HG03558 (cell line): ENCODE results near the gene CATSPER2.
"Not testable (repeated sequence)": the region's sequence is repeated elsewhere in the genome, so short reads cannot be mapped to it uniquely, and the experiment has no call there.

Experiments used
- ATAC-seq: cut with Tn5 transposase; IDR thresholded peaks from one replicate; pipeline ENCODE4 v1.9.1; 2021; ENCODE audit warnings: moderate number of reproducible peaks; ENCODE audit not compliant: unreplicated experiment; ENCODE audit errors: extremely low read depth

Gene CATSPER2

DNA sequence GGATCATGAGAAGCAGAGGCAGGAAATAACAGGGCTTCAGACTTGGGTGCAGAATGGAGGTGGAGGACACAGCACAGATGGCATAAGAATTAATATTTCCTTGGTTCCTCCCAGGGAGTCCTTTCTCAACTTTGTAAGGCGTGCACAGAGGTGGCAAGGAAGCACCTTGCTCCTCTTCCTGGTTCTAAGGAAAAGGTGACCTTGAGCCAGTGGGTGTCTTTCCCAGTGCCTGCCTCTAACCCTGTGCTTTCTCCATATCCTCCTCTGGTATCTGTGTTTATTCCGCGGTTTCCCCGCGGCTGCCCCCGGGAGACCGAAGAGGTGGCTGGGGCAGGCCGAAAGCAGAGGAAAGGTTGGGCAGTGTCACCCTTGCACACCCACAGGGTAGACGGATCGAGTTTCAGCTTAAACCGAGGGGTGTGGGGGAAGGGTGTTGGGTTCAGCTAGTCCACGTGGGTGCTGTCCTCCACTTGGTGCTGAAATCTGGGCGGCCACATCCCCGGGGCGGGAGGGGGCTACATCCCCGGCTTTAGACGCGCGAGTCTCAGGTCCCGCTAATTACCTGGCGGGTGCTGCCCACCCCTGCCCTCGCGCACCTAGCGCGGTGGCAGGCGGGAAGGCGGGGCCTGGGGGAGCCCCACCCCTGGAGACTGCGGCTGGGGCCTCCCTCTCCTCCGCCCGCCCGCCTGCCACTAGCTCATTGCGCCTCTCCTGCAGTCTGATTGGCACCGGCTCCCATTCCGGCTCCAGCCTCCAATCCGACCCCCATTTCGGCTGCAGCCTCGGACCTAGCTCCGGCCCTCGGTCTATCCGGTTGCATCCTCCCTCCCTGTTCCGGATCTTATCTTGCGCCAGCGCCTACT is 55.1 kb downstream of the CATSPER2 start, which contains the start of gene CKMT1B:
TSS of gene CKMT1B (plus strand) at position 700 of the 863 bp plus-strand sequence. CDS start 192 bp downstream, outside the sequence.
- not testable (repeated sequence) for ATAC-seq

DNA sequence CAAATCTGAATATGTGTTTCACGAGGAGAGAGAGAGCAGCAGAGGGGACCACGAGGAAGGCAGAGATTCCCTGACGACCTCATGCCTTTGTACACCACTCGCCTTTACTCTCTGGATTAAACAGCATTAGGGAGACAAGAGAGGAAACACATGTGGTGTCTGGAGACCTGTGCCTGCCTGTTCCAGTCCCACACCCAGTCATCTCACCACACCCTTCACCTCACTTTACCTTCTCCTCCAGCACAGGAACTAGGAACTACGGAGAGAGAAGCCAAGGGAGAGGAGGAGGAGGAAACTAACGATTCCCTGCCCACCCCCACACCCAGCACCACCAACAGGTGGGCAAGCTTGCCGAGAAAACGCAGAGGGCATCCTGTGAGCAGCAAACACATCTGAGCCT is 55.8 kb downstream of the CATSPER2 start:
- ATAC-seq: not testable (repeated sequence)

GRCh38 chr15:43589778-43590466 is 58.7 kb downstream of the CATSPER2 start, which contains the start of gene PPIP5K1:
PPIP5K1 (minus strand) TSS chr15:43590208; CDS start chr15:43584504, 5,704 bp downstream.
- ATAC-seq: peak; percentile 67
